Suprapubic skin (tissue), 4 donors: Measurements from ENCODE around the gene COG5. TPM values are rescaled to one million over a fixed set of nuclear protein-coding genes. Genes with fewer than 3 reads are reported as not detected.

Experiments
- DNase-seq, 2 donors: peaks; one replicate each; pipeline ENCODE4 v3.0.0-alpha.2; 2019; ENCODE audit warnings: low spot score in 2 of 2
- H3K27ac ChIP-seq: fragments of 200-600 bp; sonication (generic); one replicate; pipeline ENCODE4 v1.5.1; 2019
- H3K27me3 ChIP-seq: fragments of 200-600 bp; sonication (generic); one replicate; pipeline ENCODE4 v1.5.1; 2019
- H3K36me3 ChIP-seq: fragments of 200-600 bp; sonication (generic); one replicate; pipeline ENCODE4 v1.5.1; 2019
- H3K4me1 ChIP-seq: fragments of 200-600 bp; sonication (generic); one replicate; pipeline ENCODE4 v1.5.1; 2019
- H3K4me3 ChIP-seq: fragments of 200-600 bp; sonication (generic); one replicate; pipeline ENCODE4 v1.5.1; 2019; ENCODE audit warnings: mild to moderate bottlenecking
- H3K9me3 ChIP-seq: fragments of 200-600 bp; sonication (generic); one replicate; pipeline ENCODE4 v1.5.1; 2019
- CTCF ChIP-seq, 2 donors: fragments of 200-600 bp in 1 of 2; fragments of 450-650 bp in 1 of 2; sonication (generic) in 1 of 2; IDR thresholded peaks; one replicate each; pipeline ENCODE4 v1.5.1; 2016 to 2019; ENCODE audit warnings: antibody characterized with exemption in 2 of 2, mild to moderate bottlenecking in 1 of 2, moderate library complexity in 1 of 2
- EP300 ChIP-seq: sonication (generic); formaldehyde crosslinking; IDR thresholded peaks from one replicate; pipeline ENCODE4 v1.6.1; 2017; ENCODE audit warnings: antibody characterized with exemption
- POLR2A ChIP-seq, 2 donors: fragments of 450-650 bp; IDR thresholded peaks; one replicate each; pipeline ENCODE4 v1.6.1; 2017; ENCODE audit warnings: antibody characterized with exemption in 2 of 2, mild to moderate bottlenecking in 2 of 2, moderate library complexity in 2 of 2
- POLR2AphosphoS5 ChIP-seq, 3 donors: sonication (generic); formaldehyde crosslinking; IDR thresholded peaks; one replicate each; pipeline ENCODE4 v1.6.1; 2017; ENCODE audit warnings: antibody characterized with exemption in 3 of 3
- WGBS: methylation state at CpG from one replicate; pipeline ENCODE4 v1.1.5; 2018; 5-methylcytosine and 5-hydroxymethylcytosine counted together
- total RNA-seq, 4 donors: library from RNA; depleted of rRNA; stranded (reverse); fragments of >200 nt; gene quantifications; one replicate each; pipeline ENCODE4 v1.1.0, GENCODE V29; 2016

COG5 gene
- total RNA-seq, 4 donors from 2014 or later, result 31.1 to 60.1 (median 53.7) TPM

GRCh38 chr7:107495516-107495915 is 68.2 kb downstream of the COG5 start:
- no peak overlapping the region for H3K4me3 ChIP-seq

GRCh38 chr7:107494884-107495283 is 68.8 kb downstream of the COG5 start:
- WGBS, result 94% methylated on average over 6 of the region's 6 CpGs
- H3K4me1 ChIP-seq, result no peaks in the 10 kb centered on the region
- no peaks in the 10 kb centered on the region for H3K36me3 ChIP-seq
- no peaks in the 10 kb centered on the region for H3K27me3 ChIP-seq
- TF ChIP-seq CTCF (IDR thresholded peaks at IDR 0.05) (no peak), POLR2AphosphoS5 (IDR thresholded peaks at IDR 0.05) (no peak), EP300 (no peak), POLR2A (IDR thresholded peaks at IDR 0.05) (no peak)
- no peak for DNase-seq
- H3K27ac ChIP-seq, result no peak overlapping the region
- no peaks in the 10 kb centered on the region for H3K9me3 ChIP-seq
- no peak overlapping the region for H3K4me3 ChIP-seq

More at GRCh38 chr7:107495516-107495915, 68.2 kb downstream of the COG5 start:
- no peaks in the 10 kb centered on the region for H3K4me1 ChIP-seq
- TF ChIP-seq POLR2AphosphoS5 (IDR thresholded peaks at IDR 0.05) (no peak), EP300 (no peak), CTCF (IDR thresholded peaks at IDR 0.05) (no peak), POLR2A (IDR thresholded peaks at IDR 0.05) (no peak)
- H3K36me3 ChIP-seq, result no peaks in the 10 kb centered on the region
- H3K27me3 ChIP-seq, result no peaks in the 10 kb centered on the region
- no peak for DNase-seq
- H3K27ac ChIP-seq, result no peak overlapping the region
- H3K9me3 ChIP-seq, result no peaks in the 10 kb centered on the region

GRCh38 chr7:107494315-107494751 is 69.4 kb downstream of the COG5 start:
- Histone ChIP-seq H3K36me3 (no peaks in the 10 kb centered on the region), H3K27ac (no peak overlapping the region), H3K4me1 (no peaks in the 10 kb centered on the region), H3K4me3 (no peak overlapping the region), H3K27me3 (no peaks in the 10 kb centered on the region), H3K9me3 (no peaks in the 10 kb centered on the region)
- WGBS, result 93% methylated on average over 3 of the region's 3 CpGs
- DNase-seq, result no peak
- no peak for TF ChIP-seq EP300

- 96% methylated on average over 2 of the region's 2 CpGs for WGBS
- DNase-seq, result no peak
- Histone ChIP-seq H3K36me3 (no peaks in the 10 kb centered on the region), H3K4me1 (no peaks in the 10 kb centered on the region), H3K27me3 (no peaks in the 10 kb centered on the region), H3K9me3 (no peaks in the 10 kb centered on the region), H3K4me3 (no peak overlapping the region), H3K27ac (no peak overlapping the region)
- no peak for TF ChIP-seq POLR2AphosphoS5 (IDR thresholded peaks at IDR 0.05)
- TF ChIP-seq CTCF (IDR thresholded peaks at IDR 0.05), result no peak
- TF ChIP-seq POLR2A (IDR thresholded peaks at IDR 0.05), result no peak
- no peak for TF ChIP-seq EP300
Measured at GRCh38 chr7:107492875-107493274, 70.8 kb downstream of the COG5 start.

- H3K27me3 ChIP-seq, result no peaks in the 10 kb centered on the region
- DNase-seq, result no peak
- 90% methylated on average over 3 of the region's 3 CpGs for WGBS
Measured at GRCh38 chr7:107486041-107486440, 77.7 kb downstream of the COG5 start.

More at GRCh38 chr7:107486041-107486440, 77.7 kb downstream of the COG5 start:
- Histone ChIP-seq H3K9me3 (no peaks in the 10 kb centered on the region), H3K36me3 (no peaks in the 10 kb centered on the region), H3K4me1 (no peaks in the 10 kb centered on the region), H3K27ac (no peak overlapping the region), H3K4me3 (no peak overlapping the region)
- no peak for TF ChIP-seq POLR2AphosphoS5 (IDR thresholded peaks at IDR 0.05)
- no peak for TF ChIP-seq CTCF (IDR thresholded peaks at IDR 0.05)
- no peak for TF ChIP-seq EP300
- TF ChIP-seq POLR2A (IDR thresholded peaks at IDR 0.05), result no peak
